GM19397 (cell line): ENCODE measurements around the gene RRP15.

Experiments used
- ATAC-seq: cut with Tn5 transposase; IDR thresholded peaks from one replicate; pipeline ENCODE4 v1.9.1; 2021; ENCODE audit warnings: mild to moderate bottlenecking, moderate library complexity; ENCODE audit not compliant: unreplicated experiment

RRP15 gene

GRCh38 chr1:218336328-218336727 lies 51.2 kb downstream of the RRP15 start:
- ATAC-seq, result no peak

- ATAC-seq, result no peak
These were observed 54.3 kb downstream of the RRP15 start for GRCh38 chr1:218339267-218339831.

DNA sequence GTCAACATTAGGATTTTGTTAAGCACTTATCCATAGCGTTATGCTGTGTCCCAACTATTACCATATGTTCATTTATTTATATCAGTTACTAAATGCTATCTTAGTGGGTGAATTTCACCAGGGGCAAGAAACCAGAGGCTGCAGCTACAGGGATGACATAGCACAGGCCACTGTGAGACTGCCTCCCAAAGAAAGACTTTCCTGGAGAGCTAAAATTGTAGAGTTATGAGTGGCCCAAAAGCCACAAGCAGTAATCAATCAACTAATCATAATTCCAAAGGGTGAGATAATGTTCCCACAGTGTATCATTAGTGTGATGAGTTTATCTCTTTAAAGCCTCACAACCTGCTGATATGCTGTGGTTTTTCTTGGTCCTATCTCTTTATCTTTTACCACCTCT lies 56.2 kb downstream of the RRP15 start:
- ATAC-seq, result no peak

DNA sequence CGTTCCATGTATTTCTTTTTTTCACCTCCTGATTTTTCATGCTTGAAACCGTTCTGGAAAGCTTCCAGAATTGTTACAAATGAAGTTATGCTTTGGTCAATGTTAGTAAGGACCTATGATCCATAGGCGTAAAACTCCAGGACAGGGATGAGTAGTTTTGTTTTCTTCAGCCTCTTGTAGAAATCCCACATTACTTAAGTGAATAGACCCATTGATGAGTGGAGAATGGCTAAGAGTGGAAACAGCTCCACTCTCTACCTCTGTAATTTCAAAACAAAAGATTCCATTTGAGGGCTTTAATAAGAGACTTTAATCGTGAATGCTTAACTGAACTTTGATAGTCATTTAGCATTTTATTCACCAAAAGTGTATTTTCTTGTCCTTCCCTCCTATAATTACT lies 57.0 kb downstream of the RRP15 start:
- no peak for ATAC-seq

DNA sequence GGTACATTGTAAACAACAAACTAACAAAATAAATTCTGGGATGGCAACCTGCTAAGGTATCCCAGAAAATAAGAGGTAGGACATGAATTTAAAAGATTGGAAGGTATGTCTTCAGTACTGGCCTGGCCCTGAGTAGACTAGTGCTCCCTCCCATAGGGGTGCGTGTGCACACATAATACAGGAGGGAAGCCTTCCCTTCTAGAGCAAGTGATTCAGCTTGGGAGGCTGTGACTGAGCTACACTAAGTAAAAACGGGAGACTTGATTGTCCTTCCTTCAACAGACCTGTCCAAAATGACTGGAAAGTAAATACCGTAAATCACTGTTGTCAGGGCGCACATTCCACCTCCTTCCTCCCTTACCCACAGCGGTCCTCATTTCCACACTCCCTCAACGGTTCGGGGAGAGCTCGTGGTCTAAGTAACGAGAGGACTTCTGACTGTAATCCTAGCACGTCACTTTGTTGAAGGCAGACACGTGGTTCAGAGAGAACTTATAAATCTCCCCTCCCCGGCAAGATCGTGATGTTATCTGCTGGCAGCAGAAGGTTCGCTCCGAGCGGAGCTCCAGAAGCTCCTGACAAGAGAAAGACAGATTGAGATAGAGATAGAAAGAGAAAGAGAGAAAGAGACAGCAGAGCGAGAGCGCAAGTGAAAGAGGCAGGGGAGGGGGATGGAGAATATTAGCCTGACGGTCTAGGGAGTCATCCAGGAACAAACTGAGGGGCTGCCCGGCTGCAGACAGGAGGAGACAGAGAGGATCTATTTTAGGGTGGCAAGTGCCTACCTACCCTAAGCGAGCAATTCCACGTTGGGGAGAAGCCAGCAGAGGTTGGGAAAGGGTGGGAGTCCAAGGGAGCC lies 60.0 kb downstream of the RRP15 start, which contains the start of gene TGFB2:
Gene TGFB2, plus strand, starts transcription at position 523 of the 859 bp plus-strand sequence. CDS start 1,366 bp downstream, outside the sequence.
- peak; percentile 37 for ATAC-seq

GRCh38 chr1:218345673-218346390 lies 60.7 kb downstream of the RRP15 start:
- ATAC-seq, result peak; percentile 56

- no peak for ATAC-seq
These were observed 61.5 kb downstream of the RRP15 start for GRCh38 chr1:218346391-218347204.

GRCh38 chr1:218347336-218347722 lies 62.2 kb downstream of the RRP15 start:
- ATAC-seq, result no peak

- ATAC-seq, result no peak
These were observed 62.9 kb downstream of the RRP15 start for GRCh38 chr1:218347723-218348627.

DNA sequence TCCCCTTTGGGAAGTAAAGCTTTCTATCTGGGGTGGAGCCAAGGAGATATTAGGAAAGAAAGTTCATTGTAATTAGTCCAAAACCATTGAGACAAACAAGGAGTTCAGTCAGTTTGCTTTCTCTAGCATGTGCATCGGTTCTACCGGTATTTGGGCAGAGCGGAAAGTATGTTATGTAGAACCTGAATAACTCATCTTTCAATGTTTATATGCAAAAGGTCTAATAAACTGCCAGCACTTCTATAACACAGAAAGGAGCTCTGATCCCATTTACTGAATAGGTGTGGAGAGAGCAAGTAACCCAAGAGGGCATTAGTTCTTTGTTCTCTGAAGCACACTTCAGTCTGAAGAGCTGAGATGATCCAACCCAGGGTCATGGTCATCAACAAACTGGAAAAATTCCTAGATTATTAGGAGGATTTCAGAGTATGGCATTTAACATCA lies 63.6 kb downstream of the RRP15 start:
- ATAC-seq, result no peak

DNA sequence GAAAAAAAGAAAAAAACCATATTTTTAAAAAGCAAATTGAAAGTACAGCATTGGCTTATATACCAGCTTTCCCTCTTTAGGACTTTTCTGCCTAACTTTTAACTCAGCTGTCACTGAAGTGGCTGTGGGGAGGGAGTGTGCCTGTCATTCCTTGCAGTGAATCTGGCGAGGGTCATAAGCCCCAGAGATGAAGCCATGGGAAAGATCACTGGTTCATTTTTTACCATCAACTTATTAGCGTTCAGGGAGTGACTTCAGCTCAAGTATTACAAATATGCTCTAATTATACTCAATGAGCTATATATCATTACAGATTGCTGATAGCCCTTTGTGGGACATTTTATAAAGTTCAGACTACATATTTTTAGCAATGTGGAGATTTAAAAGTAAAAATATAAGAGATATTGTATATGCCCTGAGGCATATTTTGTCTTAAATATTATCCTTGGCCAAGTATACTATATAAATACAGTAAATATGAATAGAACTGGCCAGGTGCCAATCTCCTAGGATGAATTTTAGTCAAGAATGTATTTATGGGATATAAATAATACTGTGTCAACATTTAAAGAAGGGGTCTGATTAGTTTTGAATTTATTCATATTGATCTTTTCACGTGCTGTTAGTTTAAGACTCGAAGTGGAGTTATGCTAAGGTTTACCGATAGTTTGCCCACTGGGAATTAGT lies 64.4 kb downstream of the RRP15 start:
- ATAC-seq, result no peak

- no peak for ATAC-seq
These were observed 65.0 kb downstream of the RRP15 start for GRCh38 chr1:218350035-218350525.

- no peak for ATAC-seq
These were observed 65.7 kb downstream of the RRP15 start for GRCh38 chr1:218350801-218351266.

DNA sequence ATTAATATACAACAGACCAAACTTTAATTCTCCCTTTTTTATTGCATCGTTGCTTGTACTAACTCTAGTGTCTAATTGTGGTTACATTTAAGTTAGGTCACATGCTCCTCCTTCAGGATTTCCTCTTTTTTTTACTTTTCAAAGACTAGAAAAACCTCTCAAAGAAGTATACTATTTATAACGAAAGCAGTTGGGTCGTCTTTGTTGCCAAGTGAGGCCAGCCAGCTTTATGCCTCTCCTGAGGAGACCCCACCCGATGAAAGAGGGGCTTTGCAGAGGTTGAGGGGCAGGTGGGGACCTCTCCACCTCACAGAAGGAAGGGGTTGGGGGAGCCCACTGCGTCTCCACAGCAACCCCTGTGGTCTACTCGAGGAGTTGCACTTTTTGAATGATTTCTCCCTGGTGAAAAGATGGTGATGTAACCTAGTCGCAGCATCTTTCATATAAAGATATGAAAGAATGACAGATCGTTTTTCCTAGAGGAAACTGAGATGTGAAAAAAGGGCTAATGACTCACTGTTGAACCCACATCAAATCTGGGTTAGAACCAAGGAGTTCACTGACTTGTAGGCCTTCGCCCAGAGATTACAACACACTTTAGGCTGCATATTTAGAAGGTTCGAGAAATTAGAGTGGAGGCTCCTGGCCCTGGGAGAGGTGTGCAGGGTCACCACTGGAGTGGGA lies 66.4 kb downstream of the RRP15 start:
- peak; percentile 64 for ATAC-seq

DNA sequence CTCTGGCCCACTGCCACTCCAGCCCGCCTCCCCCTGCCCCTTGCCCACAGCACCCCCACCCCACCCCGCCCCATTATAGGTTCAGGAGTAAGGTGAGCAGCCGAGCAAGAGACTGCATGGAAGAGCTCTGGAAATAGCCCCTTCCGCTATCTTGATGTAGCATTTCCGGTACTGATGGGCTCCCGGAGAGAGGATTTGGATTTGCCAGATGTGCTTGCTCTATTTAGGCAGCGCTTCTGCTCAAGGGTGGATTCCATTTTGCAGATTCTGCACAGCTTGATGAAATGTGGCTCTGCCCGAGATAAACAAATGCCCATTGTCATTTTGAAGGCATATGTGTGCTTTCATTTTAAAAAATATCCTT lies 67.0 kb downstream of the RRP15 start:
- ATAC-seq, result no peak

DNA sequence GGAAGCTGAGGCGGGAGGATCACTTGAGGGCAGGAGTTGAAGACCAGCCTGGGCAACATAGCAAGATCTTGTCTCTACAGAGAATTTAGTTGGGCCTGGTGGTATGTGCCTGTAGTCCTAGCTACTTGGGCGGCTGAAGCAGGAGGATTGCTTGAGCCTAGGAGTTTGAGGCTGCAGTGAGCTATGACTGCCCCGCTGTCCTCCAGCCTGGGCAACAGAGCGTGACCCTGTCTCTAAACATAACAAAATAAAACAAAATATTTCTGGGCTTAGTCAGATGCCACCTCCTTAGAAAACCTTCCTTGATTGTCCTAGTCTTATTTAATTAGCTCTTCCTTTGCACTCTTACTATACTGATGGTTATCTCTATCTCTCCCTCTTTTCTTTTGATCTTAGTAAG lies 68.6 kb downstream of the RRP15 start:
- no peak for ATAC-seq

DNA sequence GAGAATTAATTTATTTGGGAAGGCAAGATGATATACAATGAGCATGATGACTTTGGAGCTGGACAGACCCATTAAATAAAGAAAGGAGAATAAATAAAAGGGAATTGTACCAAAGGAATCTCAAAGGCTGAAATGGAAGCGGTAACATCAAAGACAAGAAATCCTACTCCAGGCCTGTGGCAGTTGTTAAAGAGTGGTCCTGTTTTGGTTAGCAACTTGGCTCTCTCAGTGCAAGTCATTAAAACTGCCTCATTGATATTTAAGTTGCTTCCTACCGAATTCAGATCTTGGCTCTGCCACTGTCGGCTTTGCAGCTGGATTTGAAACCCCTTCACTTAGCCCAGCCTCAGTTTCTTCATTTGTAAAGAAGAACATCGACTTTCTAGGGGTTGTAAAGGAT lies 70.2 kb downstream of the RRP15 start:
- no peak for ATAC-seq

DNA sequence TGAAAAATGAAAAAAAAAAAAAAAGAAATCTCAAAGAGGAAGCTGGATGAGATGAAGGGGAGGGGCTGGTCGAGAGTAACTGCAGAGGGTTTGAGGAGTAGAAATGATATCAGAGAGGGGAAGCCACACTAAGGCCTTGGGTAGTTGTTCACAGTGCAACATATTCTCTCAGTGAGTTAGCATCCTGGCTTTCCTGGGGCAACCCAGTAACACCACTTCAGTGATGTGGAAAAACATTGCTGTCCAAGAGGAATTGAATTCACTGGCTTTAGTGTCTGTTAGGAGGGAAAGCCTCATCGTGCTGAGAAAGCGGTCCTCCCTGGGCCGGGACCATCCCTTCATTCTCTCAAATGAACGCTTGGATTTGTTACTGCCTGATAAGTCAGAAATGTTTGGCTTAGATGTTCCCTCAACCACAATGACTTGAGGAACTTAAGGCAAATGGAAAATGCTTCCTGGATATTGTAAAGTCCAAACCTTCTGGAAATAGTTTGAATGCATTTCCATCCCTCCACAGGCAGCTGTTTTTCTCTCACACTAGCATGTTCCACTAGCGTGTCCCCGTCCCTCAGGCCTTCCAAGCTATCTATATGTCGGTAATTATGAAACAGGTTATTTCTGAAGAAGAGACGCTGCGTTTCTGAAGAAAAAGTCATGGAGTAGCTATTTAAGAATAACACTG lies 72.3 kb downstream of the RRP15 start:
- ATAC-seq, result no peak
